Naive thymus-derived CD4-positive, alpha-beta T cell (primary cell): ENCODE measurements around the gene C1S. TPM values are rescaled to one million over a fixed set of nuclear protein-coding genes. Genes with fewer than 3 reads are reported as not detected.
"Not testable (repeated sequence)": the region's sequence is repeated elsewhere in the genome, so short reads cannot be mapped to it uniquely, and the experiment has no call there.

Experiments
- ATAC-seq: fragments of 150-1000 bp; cut with Tn5 transposase; 2 replicates; pipeline ENCODE4 v1.10.0; 2021; ENCODE audit warnings: mild to moderate bottlenecking, moderate library complexity
- CTCF ChIA-PET: fragments of 350-600 bp; sonication (Branson Sonifier 250); formaldehyde crosslinking; loops from one replicate; lab custom pipeline; 2021; ENCODE audit warnings: antibody characterized with exemption; lab: Charles Lee
- POLR2A ChIA-PET: fragments of 350-600 bp; sonication (Branson Sonifier 250); formaldehyde crosslinking; loops from one replicate; lab custom pipeline; 2021; ENCODE audit warnings: antibody characterized with exemption, inconsistent platforms; lab: Charles Lee
- DNase-seq, 9 donors: peaks; one replicate each; pipeline versions ENCODE4 v3.0.0 to v3.0.0-alpha.2; 2020 to 2022; ENCODE audit warnings: mixed read lengths in 1 of 9
- H3K27ac ChIP-seq: one replicate; pipeline ENCODE4 v1.7.0; 2013; ENCODE audit warnings: mild to moderate bottlenecking, low read depth, low read length, moderate library complexity
- H3K27me3 ChIP-seq, 2 donors: one replicate each; pipeline ENCODE4 v1.7.0; 2013; ENCODE audit warnings: low read length in 2 of 2, mild to moderate bottlenecking in 2 of 2, moderate library complexity in 2 of 2; ENCODE audit not compliant: control insufficient read depth in 2 of 2, insufficient read depth in 2 of 2
- H3K36me3 ChIP-seq, 3 experiments: 1 replicate in 2 of 3; 2 replicates in 1 of 3; pipeline ENCODE4 v1.7.0; 2013; ENCODE audit warnings: low read length in 3 of 3, mild to moderate bottlenecking in 3 of 3, moderate library complexity in 1 of 3; ENCODE audit not compliant: insufficient read depth in 3 of 3, control insufficient read depth in 2 of 3
- H3K4me1 ChIP-seq, 2 donors: one replicate each; pipeline ENCODE4 v1.7.0; 2013; ENCODE audit warnings: low read length in 2 of 2, mild to moderate bottlenecking in 2 of 2, moderate library complexity in 1 of 2; ENCODE audit not compliant: control insufficient read depth in 2 of 2, insufficient read depth in 2 of 2
- H3K4me3 ChIP-seq: 2 replicates; pipeline ENCODE4 v1.7.0; 2013; ENCODE audit warnings: mild to moderate bottlenecking, low read length
- H3K9me3 ChIP-seq, 3 experiments: 1 replicate in 2 of 3; 2 replicates in 1 of 3; pipeline ENCODE4 v1.7.0; 2013; ENCODE audit warnings: low read length in 3 of 3; ENCODE audit not compliant: control insufficient read depth in 2 of 3
- H3K27ac Mint-ChIP-seq, 9 donors: one replicate each; pipeline ENCODE4 v1.8.0; 2020 to 2022; ENCODE audit warnings: mixed read lengths in 9 of 9, mild to moderate bottlenecking in 8 of 9, moderate library complexity in 5 of 9, inconsistent platforms in 2 of 9
- H3K27me3 Mint-ChIP-seq, 5 donors: one replicate each; pipeline ENCODE4 v1.8.0; 2021 to 2022; ENCODE audit warnings: mixed read lengths in 5 of 5, mild to moderate bottlenecking in 1 of 5
- H3K36me3 Mint-ChIP-seq, 5 donors: one replicate each; pipeline ENCODE4 v1.8.0; 2020 to 2022; ENCODE audit warnings: mixed read lengths in 5 of 5, mild to moderate bottlenecking in 3 of 5, inconsistent platforms in 1 of 5
- H3K4me1 Mint-ChIP-seq, 7 donors: one replicate each; pipeline ENCODE4 v1.8.0; 2020 to 2022; ENCODE audit warnings: mixed read lengths in 7 of 7, mild to moderate bottlenecking in 3 of 7, inconsistent platforms in 1 of 7
- H3K4me3 Mint-ChIP-seq, 10 donors: one replicate each; pipeline ENCODE4 v1.8.0; 2020 to 2022; ENCODE audit warnings: mild to moderate bottlenecking in 10 of 10, mixed read lengths in 10 of 10, moderate library complexity in 6 of 10, inconsistent platforms in 2 of 10
- H3K9me3 Mint-ChIP-seq, 11 donors: one replicate each; pipeline ENCODE4 v1.8.0; 2020 to 2022; ENCODE audit warnings: mixed read lengths in 11 of 11, mild to moderate bottlenecking in 4 of 11, inconsistent platforms in 1 of 11, moderate library complexity in 1 of 11
- intact Hi-C, 2 donors: fragments of 100-400 bp; cut with micrococcal nuclease; formaldehyde crosslinking; loops; one replicate each; pipeline ENCODE4 v1.15.1; 2023
- polyA plus RNA-seq, 2 donors: library from polyadenylated mRNA; unstranded; fragments of 300-500 nt; fragmentation: Illumina TruSeq; gene quantifications; one replicate each; pipeline ENCODE4 v1.2.3, GENCODE V29; 2021
- total RNA-seq, 6 experiments: library from RNA in 5 of 6; stranded (reverse) in 5 of 6; gene quantifications; 1 replicate in 5 of 6; 2 replicates in 1 of 6; pipeline ENCODE4 v1.2.3 and lab custom pipeline; 2021 to 2026

Gene C1S
- total and polyA plus RNA-seq, 7 experiments from 2014 or later: 2.0 to 3.9 (median 3.0) TPM; not detected in 2

GRCh38 chr12:7049445-7049951 lies 11.0 kb upstream of the C1S start:
- H3K27ac Mint-ChIP-seq, H3K36me3 ChIP-seq, DNase-seq, H3K27ac ChIP-seq, CTCF ChIA-PET, H3K27me3 ChIP-seq, H3K4me3 ChIP-seq, H3K9me3 ChIP-seq, POLR2A ChIA-PET, ATAC-seq, H3K4me1 ChIP-seq, H3K36me3 Mint-ChIP-seq, intact Hi-C loops, H3K9me3 Mint-ChIP-seq, H3K4me3 Mint-ChIP-seq: not testable (repeated sequence)
- peaks cover 0 to 38% (median 6%) of the 10 kb centered on the region in 5 donors for H3K27me3 Mint-ChIP-seq
- H3K4me1 Mint-ChIP-seq: peaks cover 0 to 21% (median 19%) of the 10 kb centered on the region in 7 donors

DNA sequence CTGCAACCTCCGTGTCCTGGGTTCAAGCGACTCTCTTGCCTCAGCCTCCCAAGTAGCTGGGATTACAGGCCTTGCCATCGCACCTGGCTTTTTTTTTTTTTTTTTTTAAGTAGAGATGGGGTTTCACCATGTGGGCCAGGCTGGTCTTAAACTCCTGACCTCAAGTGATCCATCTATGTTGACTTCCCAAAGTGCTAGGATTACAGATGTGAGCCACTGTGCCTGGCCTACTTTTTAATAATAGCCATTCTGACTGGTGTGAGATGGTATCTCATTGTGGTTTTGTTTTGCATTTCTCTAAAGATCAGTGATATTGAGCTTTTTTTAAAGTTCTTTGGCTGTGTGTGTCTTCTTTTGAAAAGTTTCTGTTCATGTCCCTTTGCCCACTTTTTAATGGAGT lies 10.5 kb upstream of the C1S start:
- DNase-seq: not testable (repeated sequence)

DNA sequence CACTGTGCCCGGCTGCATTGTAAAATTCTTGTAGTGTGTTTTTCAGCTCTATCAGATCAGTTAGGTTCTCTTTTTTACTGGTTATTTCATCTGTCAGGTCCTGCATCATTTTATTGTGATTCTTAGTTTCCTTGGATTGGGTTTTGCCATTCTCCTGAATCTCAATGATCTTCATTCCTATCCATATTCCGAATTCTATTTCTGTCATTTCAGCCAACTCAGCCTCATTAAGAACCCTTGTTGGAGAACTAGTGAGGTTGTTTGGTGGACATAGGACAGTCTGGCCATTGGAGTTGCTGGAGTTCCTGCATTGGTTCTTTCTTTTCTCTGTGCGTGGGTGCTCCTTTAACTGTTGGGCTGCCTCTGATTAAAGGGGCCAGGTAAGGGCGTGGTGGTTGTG lies 5.6 kb upstream of the C1S start:
- Mint-ChIP-seq H3K27ac (no peak overlapping the region), H3K9me3 (peaks cover 0 to 3% (median 0%) of the 10 kb centered on the region in 11 donors), H3K4me1 (no peaks in the 10 kb centered on the region), H3K36me3 (no peaks in the 10 kb centered on the region), H3K27me3 (peaks cover 12 to 61% (median 24%) of the 10 kb centered on the region in 5 donors), H3K4me3 (peak overlapping the region in 1 of 10 donors; percentile 1)
- ATAC-seq (no peak), DNase-seq (no peak)
- H3K27ac ChIP-seq: no peak overlapping the region
- no peaks in the 10 kb centered on the region for H3K36me3 ChIP-seq
- CTCF ChIA-PET: no interaction called here
- POLR2A ChIA-PET: interaction anchor here (0.7 kb wide), 1 partner anchor 22 kb away, joined by 3 read pairs; no protein-coding TSS in a partner anchor
- intact Hi-C loops: loop anchor here in 1 of 2 donors (2.0 kb wide), 1 partner anchor 54 kb away; the partner anchor contains the start of gene C1RL
- H3K27me3 ChIP-seq: no peaks in the 10 kb centered on the region
- H3K4me1 ChIP-seq: no peaks in the 10 kb centered on the region
- no peaks in the 10 kb centered on the region for H3K9me3 ChIP-seq
- no peak overlapping the region for H3K4me3 ChIP-seq

More for the DNA sequence above, 10.5 kb upstream of the C1S start:
- intact Hi-C loops, H3K4me3 Mint-ChIP-seq, H3K36me3 ChIP-seq, H3K27ac ChIP-seq, H3K36me3 Mint-ChIP-seq, H3K9me3 Mint-ChIP-seq, H3K27me3 ChIP-seq, ATAC-seq, H3K27ac Mint-ChIP-seq, POLR2A ChIA-PET, H3K4me3 ChIP-seq, H3K9me3 ChIP-seq, H3K4me1 ChIP-seq, CTCF ChIA-PET: not testable (repeated sequence)
- Mint-ChIP-seq H3K27me3 (peaks cover 0 to 43% (median 6%) of the 10 kb centered on the region in 5 donors), H3K4me1 (peaks cover 0 to 21% (median 19%) of the 10 kb centered on the region in 7 donors)

DNA sequence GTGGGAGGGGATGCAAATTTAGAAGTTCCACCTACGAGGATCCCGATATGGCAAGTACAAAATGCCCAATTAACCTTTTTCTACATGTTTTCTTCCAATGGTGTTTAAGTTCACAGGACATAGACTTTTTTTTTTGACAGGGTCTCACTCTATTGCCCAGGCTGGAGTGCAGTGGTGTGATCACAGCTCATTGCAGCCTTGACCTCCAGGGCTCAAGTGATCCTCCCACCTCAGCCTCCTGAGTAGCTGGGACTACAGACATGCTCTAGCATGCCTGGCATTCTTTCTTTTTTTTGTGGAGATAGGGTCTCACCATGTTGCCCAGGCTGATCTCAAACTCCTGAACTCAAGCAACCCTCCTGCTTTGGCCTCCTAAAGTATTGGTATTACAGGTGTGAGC lies 4.8 kb upstream of the C1S start:
- H3K27me3 Mint-ChIP-seq: peaks cover 16 to 60% (median 25%) of the 10 kb centered on the region in 5 donors

DNA sequence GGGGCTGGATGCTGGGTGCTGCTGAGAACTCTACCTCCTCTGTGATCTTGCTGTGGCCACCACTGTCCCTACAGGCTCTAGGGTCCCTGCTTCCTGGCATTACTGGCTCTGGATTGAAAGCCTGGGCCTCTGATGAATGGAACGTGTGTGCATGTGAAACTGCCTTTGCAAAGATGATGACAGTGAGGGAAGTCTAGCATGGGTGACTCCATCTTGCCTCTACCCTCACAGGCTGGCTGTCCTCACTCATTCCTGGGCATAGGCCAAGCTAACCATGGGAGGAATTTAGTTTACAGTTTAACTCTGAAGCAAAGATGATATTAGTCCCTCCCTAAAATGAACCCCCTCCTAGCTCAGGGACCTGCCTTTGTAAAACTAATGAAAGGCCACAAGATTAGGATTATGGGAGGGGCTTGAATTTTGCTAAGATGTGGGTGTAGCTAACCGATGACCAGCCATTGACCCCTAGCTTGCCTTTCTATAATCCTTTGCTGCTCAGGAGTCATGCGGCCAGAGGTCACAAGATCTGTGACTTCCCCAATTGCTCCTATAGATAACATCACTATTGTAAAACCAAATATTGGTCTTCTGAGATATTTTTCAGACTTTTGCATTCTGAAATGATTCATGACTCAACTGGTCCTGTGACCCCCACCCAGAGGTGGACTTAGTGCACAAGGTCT lies 2.2 kb upstream of the C1S start:
- H3K27ac ChIP-seq: no peak overlapping the region
- Mint-ChIP-seq H3K9me3 (no peaks in the 10 kb centered on the region), H3K36me3 (no peaks in the 10 kb centered on the region), H3K4me3 (no peak overlapping the region), H3K27ac (no peak overlapping the region), H3K27me3 (peaks cover 16 to 45% (median 31%) of the 10 kb centered on the region in 5 donors), H3K4me1 (no peaks in the 10 kb centered on the region)
- ATAC-seq (peak; percentile 55), DNase-seq (no peak)
- H3K9me3 ChIP-seq: no peaks in the 10 kb centered on the region
- no peaks in the 10 kb centered on the region for H3K36me3 ChIP-seq
- intact Hi-C loops: no loop called here
- ChIA-PET POLR2A (no interaction called here), CTCF (no interaction called here)
- H3K4me1 ChIP-seq: no peaks in the 10 kb centered on the region
- H3K4me3 ChIP-seq: no peak overlapping the region
- H3K27me3 ChIP-seq: no peaks in the 10 kb centered on the region

More for the DNA sequence above, 4.8 kb upstream of the C1S start:
- H3K9me3 Mint-ChIP-seq, H3K36me3 ChIP-seq, ATAC-seq, H3K4me1 Mint-ChIP-seq, H3K27ac ChIP-seq, H3K27ac Mint-ChIP-seq, H3K4me3 Mint-ChIP-seq, CTCF ChIA-PET, H3K9me3 ChIP-seq, H3K4me1 ChIP-seq, H3K27me3 ChIP-seq, H3K36me3 Mint-ChIP-seq, H3K4me3 ChIP-seq, DNase-seq: not testable (repeated sequence)
- POLR2A ChIA-PET: interaction anchor here (0.6 kb wide), 1 partner anchor 177 kb away, joined by 3 read pairs; no protein-coding TSS in a partner anchor
- intact Hi-C loops: loop anchor here in 1 of 2 donors (2.0 kb wide), 1 partner anchor 53 kb away; the partner anchor contains the start of gene C1RL

GRCh38 chr12:7058850-7059395 lies 1.6 kb upstream of the C1S start:
- Histone ChIP-seq H3K4me1 (no peaks in the 10 kb centered on the region), H3K4me3 (no peak overlapping the region), H3K27ac (no peak overlapping the region), H3K36me3 (no peaks in the 10 kb centered on the region), H3K27me3 (no peaks in the 10 kb centered on the region), H3K9me3 (no peaks in the 10 kb centered on the region)
- POLR2A ChIA-PET: no interaction called here
- no peak overlapping the region for H3K4me3 Mint-ChIP-seq
- peaks cover 16 to 42% (median 30%) of the 10 kb centered on the region in 5 donors for H3K27me3 Mint-ChIP-seq
- H3K27ac Mint-ChIP-seq: no peak overlapping the region
- no peak for DNase-seq
- no peaks in the 10 kb centered on the region for H3K9me3 Mint-ChIP-seq
- no peaks in the 10 kb centered on the region for H3K36me3 Mint-ChIP-seq
- intact Hi-C loops: no loop called here
- ATAC-seq: no peak
- CTCF ChIA-PET: no interaction called here
- H3K4me1 Mint-ChIP-seq: no peaks in the 10 kb centered on the region
